Measurements from ENCODE around the gene OSBPL6. TPM values are rescaled to one million over a fixed set of nuclear protein-coding genes. Genes with fewer than 3 reads are reported as not detected.

The OSBPL6 gene
- total RNA-seq, 1 experiment from 2014 or later: 4.6 TPM

GRCh38 chr2:178330175-178331017 is 136.1 kb downstream of the OSBPL6 start:
- Mint-ChIP-seq H3K4me3 (no peak overlapping the region), H3K27ac (no peak overlapping the region), H3K9me3 (no peaks in the 10 kb centered on the region), H3K4me1 (no peaks in the 10 kb centered on the region), H3K36me3 (ENCODE audit: insufficient read depth in 1 of 3, low read depth in 3 of 3) (no peaks in the 10 kb centered on the region), H3K27me3 (ENCODE audit: low read depth) (no peaks in the 10 kb centered on the region)
- Histone ChIP-seq H3K79me1 (ENCODE audit: insufficient read depth, low read depth, low read length, poor library complexity, severe bottlenecking) (no peaks in the 10 kb centered on the region), H2AK5ac (ENCODE audit: insufficient read length, low read length) (no peak overlapping the region), H3K4ac (ENCODE audit: low read depth, low read length) (no peak overlapping the region), H2BK120ac (ENCODE audit: low read depth, low read length, poor library complexity, severe bottlenecking) (no peak overlapping the region), H3K27me3 (ENCODE audit: insufficient read depth, low read length) (no peaks in the 10 kb centered on the region), H3K9ac (ENCODE audit: extremely low read depth, insufficient read length, low read length) (no peak overlapping the region), H2BK20ac (ENCODE audit: low read depth, low read length, poor library complexity, severe bottlenecking) (no peak overlapping the region), H3K18ac (ENCODE audit: insufficient read length, low read depth, low read length) (no peak overlapping the region), H3K9me3 (ENCODE audit: control insufficient read depth, low read depth, low read length) (no peaks in the 10 kb centered on the region), H2BK15ac (ENCODE audit: low read depth, low read length) (no peak overlapping the region), H4K20me1 (ENCODE audit: control insufficient read depth, insufficient read depth, insufficient read length) (no peaks in the 10 kb centered on the region), H4K91ac (ENCODE audit: insufficient read length, low read depth, low read length) (no peak overlapping the region), H3K23ac (ENCODE audit: insufficient read length, low read depth, low read length) (no peak overlapping the region), H3K14ac (ENCODE audit: insufficient read depth, low read length) (no peak overlapping the region), H2BK12ac (ENCODE audit: insufficient read length, low read depth, low read length) (no peak overlapping the region), H4K8ac (replicated peaks; ENCODE audit: insufficient read length, low read depth, low read length) (no peak overlapping the region), H3K56ac (ENCODE audit: insufficient read length, low read depth, low read length) (no peak overlapping the region), H2AFZ (ENCODE audit: low read length) (no peak overlapping the region), H3K4me2 (ENCODE audit: insufficient read depth, insufficient read length, low read length) (no peak overlapping the region), H3K27ac (ENCODE audit: insufficient read length, low read depth, low read length) (no peak overlapping the region), H3K4me1 (ENCODE audit: insufficient read depth, low read length) (no peaks in the 10 kb centered on the region), H3K79me2 (ENCODE audit: insufficient read depth, low read length) (no peaks in the 10 kb centered on the region), H3T11ph (ENCODE audit: low read length) (no peak overlapping the region), H4K5ac (ENCODE audit: insufficient read length, low read depth, low read length) (no peak overlapping the region), H2BK5ac (ENCODE audit: insufficient read length, low read length) (no peak overlapping the region), H3K23me2 (ENCODE audit: insufficient read length, low read depth, low read length, poor library complexity, severe bottlenecking) (no peaks in the 10 kb centered on the region)
- no peak for DNase-seq
- no CpG with 5 or more reads among the region's 8 CpGs for WGBS (ENCODE audit: extremely low coverage, insufficient read length, low lambda C conversion rate)
- no peak for TF ChIP-seq CTCF (conservative IDR thresholded peaks at IDR 0.05)

Data from H9 (cell line).